Peyer's patch (tissue), 4 donors: Measurements from ENCODE around the gene MYRIP.

Source experiments
- POLR2A ChIP-seq, 2 donors: fragments of 450-650 bp; IDR thresholded peaks; one replicate each; pipeline ENCODE4 v1.5.1; 2017; ENCODE audit warnings: antibody characterized with exemption in 2 of 2, mild to moderate bottlenecking in 2 of 2, moderate library complexity in 2 of 2
- TF ChIP-seq, protein P1 (sequence below), 6 experiments: fragments of 450-650 bp in 4 of 6; fragments of 200-600 bp in 2 of 6; sonication (generic) in 1 of 6; IDR thresholded peaks; one replicate each; pipeline ENCODE4 v1.5.1; 2017 to 2019; ENCODE audit warnings: antibody characterized with exemption in 6 of 6, mild to moderate bottlenecking in 3 of 6, moderate library complexity in 1 of 6

- TF ChIP-seq, protein P1, sequence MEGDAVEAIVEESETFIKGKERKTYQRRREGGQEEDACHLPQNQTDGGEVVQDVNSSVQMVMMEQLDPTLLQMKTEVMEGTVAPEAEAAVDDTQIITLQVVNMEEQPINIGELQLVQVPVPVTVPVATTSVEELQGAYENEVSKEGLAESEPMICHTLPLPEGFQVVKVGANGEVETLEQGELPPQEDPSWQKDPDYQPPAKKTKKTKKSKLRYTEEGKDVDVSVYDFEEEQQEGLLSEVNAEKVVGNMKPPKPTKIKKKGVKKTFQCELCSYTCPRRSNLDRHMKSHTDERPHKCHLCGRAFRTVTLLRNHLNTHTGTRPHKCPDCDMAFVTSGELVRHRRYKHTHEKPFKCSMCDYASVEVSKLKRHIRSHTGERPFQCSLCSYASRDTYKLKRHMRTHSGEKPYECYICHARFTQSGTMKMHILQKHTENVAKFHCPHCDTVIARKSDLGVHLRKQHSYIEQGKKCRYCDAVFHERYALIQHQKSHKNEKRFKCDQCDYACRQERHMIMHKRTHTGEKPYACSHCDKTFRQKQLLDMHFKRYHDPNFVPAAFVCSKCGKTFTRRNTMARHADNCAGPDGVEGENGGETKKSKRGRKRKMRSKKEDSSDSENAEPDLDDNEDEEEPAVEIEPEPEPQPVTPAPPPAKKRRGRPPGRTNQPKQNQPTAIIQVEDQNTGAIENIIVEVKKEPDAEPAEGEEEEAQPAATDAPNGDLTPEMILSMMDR (IDR thresholded peaks at IDR 0.05): no peak
- TF ChIP-seq POLR2A (IDR thresholded peaks at IDR 0.05): no peak
Measured at GRCh38 chr3:39762537-39763070, 46.8 kb upstream of the MYRIP start.
